HG02938 (cell line): ENCODE data around the gene CARD11.
"Not testable (repeated sequence)": the region's sequence is repeated elsewhere in the genome, so short reads cannot be mapped to it uniquely, and the experiment has no call there.

Experiments
- ATAC-seq: cut with Tn5 transposase; IDR thresholded peaks from one replicate; pipeline ENCODE4 v1.9.1; 2021; ENCODE audit warnings: mild to moderate bottlenecking, moderate library complexity; ENCODE audit not compliant: unreplicated experiment

Gene CARD11

GRCh38 chr7:2966466-2967078, 77.1 kb downstream of the CARD11 start:
- ATAC-seq: no peak

DNA sequence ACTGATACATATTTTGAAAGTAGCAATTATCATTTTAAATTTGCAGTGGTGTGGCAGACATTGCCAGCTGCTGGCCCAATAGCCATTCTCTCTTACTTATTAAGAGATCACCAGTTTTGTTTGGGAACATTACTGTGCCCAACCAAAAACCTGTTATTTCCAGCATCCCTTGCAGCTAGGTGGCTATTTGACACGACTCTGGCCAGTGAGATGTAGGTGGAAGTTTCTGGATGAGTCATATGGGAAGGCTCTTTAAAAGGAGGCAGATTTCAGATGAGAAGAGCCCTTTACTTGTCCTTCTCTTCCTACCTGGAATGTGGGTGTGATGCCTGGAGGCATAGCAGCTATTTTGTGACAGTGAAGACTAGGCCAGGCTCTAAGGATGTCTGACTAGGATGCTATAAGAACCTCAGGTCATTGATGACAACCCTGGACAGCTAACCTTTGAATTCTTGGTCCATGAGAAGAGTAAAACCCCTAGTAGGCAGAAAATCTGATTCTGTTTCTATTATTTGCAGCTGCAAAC, 77.9 kb downstream of the CARD11 start:
- no peak for ATAC-seq

DNA sequence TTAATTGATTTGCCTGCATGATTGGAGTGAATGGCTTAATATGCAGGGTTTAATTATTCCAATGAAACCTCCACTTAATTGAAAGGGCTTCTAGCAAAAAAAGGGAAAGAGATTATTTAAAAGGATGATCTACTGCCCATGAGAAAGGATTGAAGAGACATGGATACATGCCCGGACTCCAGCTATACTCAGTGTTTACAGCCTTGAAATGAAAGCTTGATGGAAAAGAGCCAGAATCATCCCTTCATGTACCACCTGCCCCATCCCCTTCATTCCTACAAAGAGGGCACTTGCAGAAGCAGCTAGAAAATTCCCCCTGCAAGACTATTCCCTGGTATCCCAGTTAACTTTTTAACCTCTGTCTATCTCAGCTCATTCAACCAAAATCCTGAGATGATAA, 78.4 kb downstream of the CARD11 start:
- ATAC-seq: no peak

DNA sequence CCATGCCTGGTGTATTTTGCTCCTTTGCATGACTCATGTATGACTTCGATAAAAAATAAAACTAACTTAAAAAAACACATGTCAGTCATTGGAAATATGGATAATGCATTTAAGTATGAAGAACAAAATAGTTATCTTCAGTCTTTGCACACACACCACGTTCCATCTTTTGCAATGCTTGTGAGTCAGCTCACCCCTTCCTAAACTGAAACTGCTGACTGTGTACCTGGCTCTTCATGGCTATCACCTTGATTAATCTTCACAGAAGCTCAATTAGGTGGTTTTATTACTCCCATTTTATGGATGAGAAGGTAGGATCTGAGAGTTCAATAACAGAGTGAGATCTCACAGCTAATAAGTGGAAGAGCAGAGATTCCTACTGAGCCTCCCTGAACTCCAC, 79.5 kb downstream of the CARD11 start:
- ATAC-seq: no peak

DNA sequence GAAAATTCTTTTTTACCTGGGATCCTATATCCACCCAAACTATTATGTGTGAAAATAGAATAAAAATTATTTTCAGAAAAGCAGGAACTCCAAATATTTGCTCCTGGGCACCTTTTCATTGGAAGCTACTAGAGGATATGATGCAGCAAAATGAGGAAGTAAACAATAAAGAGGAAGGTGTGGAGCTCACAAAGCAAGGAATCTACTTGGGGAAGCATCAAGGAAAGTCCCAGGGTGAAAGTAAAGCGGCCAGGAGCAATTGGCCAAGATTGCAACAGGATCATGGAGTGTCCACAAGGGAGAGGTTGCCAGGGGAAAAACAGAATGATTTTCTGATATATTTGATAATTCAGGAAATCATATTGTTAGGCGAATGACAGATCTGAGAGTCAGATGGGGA, 80.8 kb downstream of the CARD11 start:
- ATAC-seq: no peak

GRCh38 chr7:2959828-2960599, 83.7 kb downstream of the CARD11 start:
- no peak for ATAC-seq

DNA sequence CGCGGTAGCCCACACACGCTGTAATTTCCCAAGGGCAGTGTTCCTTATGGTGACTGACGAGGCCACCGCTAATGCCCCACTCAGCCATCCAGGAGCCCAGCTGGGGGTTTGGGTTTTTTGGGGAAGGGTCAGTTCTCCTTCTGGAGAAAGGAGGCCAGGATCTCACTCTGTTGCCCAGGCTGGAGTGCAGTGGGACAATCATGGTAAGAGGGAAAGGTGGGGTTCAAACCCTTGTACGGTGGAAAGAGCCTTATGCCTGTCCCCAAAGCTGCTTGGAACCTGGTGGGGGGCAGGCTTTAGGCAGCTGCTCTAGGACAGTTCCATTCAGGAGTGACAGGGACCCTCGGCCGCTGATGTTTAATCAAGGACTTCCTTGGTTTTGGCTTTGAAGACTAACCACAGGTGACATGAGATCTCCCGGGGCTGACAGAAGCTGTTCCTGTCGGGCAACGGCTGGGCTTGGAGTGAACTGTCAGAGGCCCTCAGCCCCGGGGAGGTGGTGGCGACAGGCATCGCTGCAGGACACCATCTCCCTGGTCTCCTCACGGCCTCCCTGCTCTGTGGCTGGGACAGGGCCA, 84.5 kb downstream of the CARD11 start:
- no peak for ATAC-seq

DNA sequence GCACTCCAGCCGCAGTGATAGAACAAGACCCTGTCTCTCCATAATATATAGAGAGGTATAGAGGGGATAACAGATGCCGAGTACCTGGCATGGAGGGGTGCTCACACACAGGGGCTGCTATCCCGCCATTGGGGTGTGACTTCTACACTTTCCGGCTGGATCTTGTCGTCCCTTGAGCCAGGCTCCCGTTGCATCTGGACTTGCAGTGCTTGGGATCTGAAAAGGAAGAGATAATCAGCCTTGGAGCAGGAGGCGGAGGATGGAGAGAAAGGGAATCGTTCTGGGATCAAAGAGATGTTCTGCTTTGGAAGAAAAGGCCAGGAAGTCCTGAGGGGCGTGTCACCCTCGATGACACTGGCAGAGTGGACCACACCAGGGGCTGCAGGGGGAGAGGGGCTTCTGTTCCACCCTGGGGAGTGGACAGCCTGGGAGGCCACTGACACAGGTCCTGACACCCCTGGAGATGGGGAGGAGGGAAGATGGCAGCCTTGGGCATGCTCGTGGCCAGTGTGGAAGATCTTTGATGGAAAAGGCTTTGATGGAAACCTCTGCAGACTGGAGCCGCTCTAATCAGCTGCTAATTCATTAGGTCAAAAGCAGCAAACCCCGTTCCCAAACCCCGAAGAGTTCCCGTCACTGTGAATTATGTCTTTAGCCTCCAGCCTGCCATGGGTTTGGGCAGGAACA, 85.1 kb downstream of the CARD11 start:
- no peak for ATAC-seq

- not testable (repeated sequence) for ATAC-seq
Observed at GRCh38 chr7:2957369-2957727, 86.3 kb downstream of the CARD11 start.

DNA sequence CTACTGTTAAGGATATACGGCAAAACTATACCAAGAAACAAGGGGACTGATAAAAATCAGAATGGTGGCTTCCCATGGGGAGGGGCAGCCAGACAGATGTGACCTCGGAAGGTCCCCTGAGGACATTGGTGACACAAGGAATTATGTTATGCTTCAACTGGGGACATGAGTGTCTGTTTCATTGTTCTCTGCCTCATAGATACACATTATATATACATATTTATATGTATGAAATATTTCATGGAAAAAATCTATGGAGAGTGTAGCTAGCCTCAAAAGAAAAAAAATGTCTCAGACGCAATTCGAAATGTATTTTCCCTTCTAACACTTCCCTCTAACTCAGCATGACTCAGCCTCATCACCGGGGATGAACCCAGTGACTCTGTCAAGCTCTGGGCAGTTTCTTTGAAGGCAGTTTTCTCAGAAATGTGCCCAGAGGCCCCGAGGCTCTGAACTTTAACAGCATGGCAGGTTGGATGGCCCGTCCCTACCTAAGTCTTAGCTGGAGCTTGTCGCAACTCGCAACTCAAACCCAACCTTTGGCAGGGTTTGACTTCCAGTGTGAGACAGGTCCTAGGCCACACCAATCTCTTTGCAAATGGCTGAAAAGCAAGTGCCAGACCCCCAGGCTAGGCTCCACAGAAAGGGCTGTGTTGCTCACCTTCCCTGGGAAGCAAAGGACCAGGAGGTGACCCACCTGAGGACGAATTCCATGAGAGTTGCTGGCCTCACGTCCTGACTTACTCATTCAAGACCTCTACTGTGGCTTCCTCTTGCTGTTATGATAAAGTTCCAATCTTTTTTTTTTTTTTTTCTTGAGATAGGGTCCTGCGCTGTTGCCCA, 86.9 kb downstream of the CARD11 start:
- ATAC-seq: no peak

DNA sequence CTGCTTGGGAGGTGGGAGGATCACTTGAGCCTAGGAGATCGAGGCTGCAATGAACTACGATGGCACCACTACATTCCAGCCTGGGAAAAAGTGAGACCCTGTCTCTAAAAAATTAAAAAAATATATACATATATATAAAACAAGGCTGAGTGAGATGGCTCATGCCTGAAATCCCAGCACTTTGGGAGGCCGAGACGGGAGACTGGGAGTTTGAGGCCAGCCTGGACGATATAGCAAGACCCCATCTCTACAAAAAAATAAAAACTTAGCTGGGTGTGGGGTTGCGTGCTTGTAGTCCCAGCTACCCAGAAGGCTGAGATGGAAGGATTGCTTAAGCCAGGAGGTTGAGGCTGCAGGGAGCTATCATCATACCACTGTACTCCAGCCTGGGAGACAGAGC, 87.6 kb downstream of the CARD11 start:
- ATAC-seq: no peak

- ATAC-seq: no peak
Observed at GRCh38 chr7:2955269-2955668, 88.4 kb downstream of the CARD11 start.

DNA sequence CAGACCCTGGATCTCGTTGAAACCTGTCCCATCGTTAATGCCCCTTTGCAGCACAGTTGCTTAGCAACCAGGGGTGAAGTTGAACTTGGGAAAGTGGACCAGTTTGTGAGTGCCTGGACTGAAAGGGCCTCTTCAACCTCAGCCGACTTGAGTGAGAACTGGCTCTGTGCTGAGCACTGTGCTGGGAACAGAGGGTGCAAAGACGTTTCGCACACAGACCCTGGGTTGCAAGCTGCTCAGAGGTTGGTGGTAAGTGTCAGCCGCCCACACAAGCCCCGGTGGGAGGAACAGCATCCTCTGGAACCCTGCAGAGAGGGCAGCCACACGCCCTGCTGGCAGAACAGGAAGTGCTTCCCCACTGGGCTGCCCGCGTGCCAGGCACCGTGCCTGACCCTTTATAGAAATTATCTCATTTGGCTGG, 89.2 kb downstream of the CARD11 start:
- no peak for ATAC-seq

DNA sequence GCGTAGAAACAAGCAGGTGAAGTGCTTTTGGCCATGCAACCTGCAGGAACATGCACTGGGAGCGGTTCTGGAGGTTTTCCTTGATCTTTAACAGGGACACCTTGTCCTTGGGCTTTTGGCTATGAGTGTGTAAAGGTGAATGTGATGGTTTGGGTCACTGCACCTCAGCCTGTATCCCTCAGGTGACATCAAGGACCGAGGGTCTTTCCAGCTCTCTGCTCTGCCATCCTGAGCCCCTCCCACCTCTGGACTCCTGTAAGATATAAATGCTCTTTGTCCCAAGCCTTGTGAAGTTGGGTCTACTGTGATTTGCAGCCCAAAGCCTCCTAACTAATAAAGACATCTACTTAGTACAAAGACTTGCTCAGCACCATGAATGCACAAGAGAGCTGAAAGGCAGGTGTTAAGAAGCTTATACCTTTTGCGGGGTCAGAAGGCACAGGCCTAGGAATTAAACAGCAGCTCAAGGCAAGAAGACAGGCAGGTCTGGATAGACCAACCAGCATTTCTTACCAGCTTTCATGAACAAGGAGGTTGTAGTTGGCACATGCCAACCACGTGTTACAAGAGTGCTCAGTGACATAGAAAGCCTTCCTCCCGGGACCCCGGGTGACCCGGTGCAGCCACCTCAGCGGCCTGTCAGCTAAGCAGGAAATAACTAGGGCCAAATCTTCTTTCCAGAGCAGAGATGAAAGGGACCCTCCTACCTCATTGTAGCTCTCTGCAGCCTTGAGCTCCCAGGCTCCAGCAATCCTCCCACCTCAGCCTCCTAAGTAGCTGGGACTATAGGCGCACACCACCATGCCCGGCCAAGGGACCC, 89.9 kb downstream of the CARD11 start:
- no peak for ATAC-seq

DNA sequence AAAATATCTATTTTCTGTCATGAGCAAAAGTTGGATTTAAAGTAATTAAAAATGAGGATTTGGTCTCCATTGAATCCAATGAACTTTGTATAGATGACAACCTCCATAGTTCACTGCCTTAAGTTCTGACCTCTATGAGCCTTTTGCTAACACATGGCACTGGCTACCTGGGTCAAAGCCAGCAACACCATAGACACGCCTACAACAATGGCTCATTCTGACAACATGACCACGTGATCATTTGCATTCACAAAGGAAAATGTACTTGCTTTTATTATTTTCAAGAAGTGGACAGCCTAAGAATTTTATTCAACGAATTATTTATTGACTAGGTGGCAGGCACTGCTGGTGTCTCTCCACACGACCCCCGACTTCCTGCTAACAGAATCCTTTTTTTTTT, 90.6 kb downstream of the CARD11 start:
- ATAC-seq: no peak

- no peak for ATAC-seq
Observed at GRCh38 chr7:2952316-2952715, 91.4 kb downstream of the CARD11 start.

DNA sequence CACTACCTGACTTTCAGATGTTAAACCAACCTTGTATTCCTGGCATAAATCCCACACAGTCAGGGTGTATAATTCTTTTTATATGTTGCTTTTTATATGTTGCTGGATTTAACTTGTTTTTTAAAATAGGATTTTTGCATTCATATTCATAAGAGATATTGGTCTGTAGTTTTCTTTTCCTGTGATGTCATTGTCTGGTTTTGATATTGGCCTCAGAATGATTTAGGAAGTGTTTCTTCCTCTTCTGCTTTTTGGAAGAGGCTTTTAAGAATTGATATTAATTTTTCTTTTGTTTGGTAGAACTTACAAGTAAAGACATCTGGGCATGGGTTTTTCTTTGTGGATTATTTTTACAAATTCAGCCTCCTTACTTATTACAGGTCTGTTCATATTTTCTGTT, 93.1 kb downstream of the CARD11 start:
- ATAC-seq: no peak

DNA sequence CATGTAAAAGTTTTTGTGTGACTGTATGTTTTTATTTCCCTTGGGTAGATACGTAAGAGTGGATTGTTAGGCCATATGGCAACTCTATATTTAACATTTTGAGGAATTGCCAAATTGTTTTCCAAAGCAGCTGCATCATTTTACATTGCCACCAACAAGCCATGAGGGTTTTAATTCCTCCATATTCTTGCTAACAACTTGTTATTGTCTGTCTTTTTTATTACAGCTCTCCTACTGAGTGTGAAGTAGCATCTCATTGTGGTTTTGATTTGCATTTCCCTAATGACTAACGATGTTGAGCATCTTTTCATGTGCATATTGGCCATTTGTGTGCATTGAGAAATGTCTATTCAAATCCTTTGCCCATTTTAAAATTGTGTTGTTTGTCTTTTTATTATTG, 94.9 kb downstream of the CARD11 start:
- no peak for ATAC-seq

DNA sequence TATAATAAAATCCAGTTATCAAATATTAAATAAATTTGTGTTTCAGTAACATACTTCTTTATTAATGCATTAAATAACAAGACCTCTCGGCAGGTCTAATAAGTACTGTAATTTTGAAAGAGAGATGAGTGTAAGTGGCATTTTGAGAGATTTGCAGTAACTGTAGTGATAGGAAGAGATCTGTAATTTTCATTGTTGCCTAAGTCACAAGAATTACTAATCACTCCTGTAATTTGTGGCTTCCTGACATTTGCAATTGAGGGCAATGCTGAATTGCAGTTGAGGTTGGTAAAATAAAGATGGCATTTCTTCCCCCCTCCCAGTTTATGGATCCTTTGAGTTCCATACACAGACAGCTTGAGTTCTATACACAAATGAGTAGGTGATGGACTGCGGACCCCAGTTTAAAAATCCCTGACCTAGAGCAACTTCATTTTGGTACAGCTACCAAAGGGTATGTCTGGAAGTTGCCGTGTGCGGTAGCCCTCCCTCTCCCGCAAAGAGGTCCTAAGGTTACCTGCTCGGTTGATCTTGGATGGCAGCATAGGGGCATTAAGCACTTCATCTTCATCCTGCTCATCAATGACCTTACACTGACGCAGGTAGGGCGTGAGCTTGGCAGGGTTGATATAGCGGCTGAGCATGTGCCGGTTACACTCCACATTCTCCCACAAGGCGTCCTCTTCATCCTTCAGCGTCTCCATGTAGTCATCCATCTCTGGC, 96.4 kb downstream of the CARD11 start:
- ATAC-seq: no peak
